ENCODE results near the gene PLCD4.

PLCD4 gene

DNA sequence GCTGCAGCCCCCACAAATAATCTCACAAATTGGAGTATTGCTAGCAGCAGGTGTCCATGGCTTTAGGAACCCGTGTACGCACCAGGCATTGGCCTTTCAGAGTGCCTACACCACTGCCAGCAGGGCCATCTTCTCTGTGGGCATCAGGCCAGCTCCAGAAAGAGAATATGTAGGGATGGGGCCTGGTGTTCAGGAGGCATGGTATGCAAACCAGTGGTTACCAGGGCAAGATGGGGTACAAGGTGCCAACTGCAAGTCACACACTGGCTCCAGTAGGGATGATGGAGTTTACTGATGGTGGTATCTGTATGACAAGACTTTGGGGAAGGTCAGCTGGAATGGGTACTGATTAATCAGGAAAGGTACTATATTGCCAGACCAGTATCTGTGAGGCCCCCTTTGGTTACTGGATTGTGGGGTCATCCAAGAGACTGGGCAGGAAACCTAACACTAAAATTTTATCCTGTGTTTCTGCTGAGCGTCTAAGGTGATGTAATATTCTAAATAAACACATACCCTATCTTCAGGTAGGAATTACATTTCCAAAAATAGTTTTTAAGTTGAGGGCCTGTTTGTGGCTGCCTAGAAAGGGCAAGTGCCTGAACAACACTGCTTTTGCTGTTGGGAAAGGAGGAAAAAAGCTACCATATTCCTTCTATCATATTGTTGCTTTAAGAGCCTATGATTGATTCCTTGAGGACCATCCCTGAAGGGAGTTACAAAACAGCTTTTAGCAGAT lies 30.0 kb upstream of the PLCD4 start:
- H3K4me3 ChIP-seq (ENCODE audit: low read depth, low read length) = no peak overlapping the region
- DNase-seq (ENCODE audit: low read depth, low spot score) = no peak
- in situ Hi-C loops (cut with HindIII; ENCODE audit: low sequenced_read_pairs) = no loop called here
- TF ChIP-seq, protein P1, sequence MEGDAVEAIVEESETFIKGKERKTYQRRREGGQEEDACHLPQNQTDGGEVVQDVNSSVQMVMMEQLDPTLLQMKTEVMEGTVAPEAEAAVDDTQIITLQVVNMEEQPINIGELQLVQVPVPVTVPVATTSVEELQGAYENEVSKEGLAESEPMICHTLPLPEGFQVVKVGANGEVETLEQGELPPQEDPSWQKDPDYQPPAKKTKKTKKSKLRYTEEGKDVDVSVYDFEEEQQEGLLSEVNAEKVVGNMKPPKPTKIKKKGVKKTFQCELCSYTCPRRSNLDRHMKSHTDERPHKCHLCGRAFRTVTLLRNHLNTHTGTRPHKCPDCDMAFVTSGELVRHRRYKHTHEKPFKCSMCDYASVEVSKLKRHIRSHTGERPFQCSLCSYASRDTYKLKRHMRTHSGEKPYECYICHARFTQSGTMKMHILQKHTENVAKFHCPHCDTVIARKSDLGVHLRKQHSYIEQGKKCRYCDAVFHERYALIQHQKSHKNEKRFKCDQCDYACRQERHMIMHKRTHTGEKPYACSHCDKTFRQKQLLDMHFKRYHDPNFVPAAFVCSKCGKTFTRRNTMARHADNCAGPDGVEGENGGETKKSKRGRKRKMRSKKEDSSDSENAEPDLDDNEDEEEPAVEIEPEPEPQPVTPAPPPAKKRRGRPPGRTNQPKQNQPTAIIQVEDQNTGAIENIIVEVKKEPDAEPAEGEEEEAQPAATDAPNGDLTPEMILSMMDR (IDR thresholded peaks at IDR 0.05; ENCODE audit: low read depth, low read length) = no peak

DNA sequence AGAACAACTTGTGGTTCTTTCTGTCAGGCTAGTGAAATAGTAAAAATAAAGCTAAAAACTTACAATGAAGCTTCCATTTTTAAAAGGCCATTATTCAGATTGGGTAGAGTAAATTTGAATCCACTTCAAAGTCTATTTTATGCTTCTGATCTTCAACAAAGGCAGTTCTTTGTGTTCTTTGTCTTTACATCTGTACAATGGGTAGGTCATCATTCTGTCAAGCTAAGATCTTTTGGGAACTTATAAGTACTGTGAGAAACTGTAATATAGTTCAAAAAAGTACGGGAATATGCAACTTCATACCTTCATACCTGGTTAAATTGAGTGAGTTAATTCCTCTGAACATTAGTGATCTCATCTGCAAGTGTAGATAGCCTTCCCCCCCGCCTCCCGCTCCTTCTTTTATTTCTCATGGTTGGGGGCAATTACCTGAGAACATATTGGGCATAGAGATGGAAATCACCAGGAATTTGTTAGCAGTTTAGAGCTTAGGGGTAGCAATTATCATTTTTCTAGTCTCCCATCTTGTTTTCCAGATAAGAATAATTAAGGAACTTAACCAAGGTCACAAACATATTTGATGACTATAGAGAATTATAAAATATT lies 29.3 kb upstream of the PLCD4 start:
- in situ Hi-C loops (cut with HindIII; ENCODE audit: low sequenced_read_pairs) = no loop called here
- DNase-seq (ENCODE audit: low read depth, low spot score) = no peak
- TF ChIP-seq, protein P1 (IDR thresholded peaks at IDR 0.05; ENCODE audit: low read depth, low read length) = no peak
- no peak overlapping the region for H3K4me3 ChIP-seq (ENCODE audit: low read depth, low read length)

DNA sequence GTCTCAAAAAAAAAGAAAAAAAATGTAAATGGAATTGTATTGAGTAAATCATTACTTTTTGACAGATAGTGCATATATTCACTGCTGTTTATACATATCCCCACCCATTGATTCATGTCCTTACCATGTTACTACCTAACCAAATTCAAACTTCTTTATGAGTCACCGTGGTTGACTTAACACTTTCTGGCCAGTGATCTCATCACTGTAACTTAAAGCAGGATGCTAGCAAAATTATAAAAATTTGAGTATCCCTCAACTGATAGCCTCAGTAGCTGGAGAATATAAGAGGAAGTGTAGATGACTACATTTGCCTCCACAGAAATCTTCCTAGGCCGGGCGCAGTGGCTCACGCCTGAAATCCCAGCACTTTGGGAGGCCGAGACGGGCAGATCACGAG lies 25.6 kb upstream of the PLCD4 start:
- DNase-seq (ENCODE audit: low read depth, low spot score) = peak; percentile 79
- TF ChIP-seq, protein P1 (IDR thresholded peaks at IDR 0.05; ENCODE audit: low read depth, low read length) = no peak
- H3K4me3 ChIP-seq (ENCODE audit: low read depth, low read length) = no peak overlapping the region
- in situ Hi-C loops (cut with HindIII; ENCODE audit: low sequenced_read_pairs) = no loop called here

DNA sequence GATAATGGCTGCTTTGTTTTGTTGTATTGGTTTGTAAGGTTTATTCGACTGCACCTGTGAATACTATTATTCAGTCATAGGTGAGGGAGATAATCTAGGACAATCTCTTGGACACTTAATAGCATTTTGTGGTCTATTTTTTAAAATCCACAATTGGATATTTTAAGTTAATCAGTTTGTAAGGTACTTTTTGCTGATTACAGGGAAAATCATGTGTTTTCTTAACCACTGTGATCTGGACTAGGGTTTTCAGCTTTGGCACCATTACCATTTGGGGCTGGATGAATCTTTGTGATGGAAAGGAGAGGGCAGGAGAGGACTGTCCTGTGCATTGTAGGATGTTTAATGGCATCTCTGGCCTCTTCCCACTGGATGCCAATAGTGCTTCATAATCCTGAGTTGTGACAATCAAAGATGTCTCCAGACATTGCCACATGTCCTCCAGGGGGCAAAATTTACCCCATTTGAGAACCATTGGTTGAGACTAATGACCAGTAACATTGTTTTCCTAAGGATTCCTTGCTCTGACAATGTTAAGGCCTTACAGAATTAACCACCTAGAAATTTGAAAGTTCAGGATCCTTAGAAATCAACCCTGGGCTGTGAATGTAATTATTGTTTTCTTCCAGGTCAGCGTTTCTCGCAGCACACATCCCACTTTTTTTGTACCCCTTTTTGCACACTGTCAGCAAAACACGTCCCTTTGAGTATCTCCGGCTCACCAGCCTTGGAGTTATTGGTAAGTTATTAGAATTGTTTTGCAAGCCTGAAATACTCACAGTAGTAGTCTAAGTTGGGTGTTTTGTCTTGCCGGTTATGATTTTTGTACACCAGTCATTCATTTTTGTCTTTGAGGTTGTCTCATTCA lies 23.5 kb upstream of the PLCD4 start:
- TF ChIP-seq, protein P1 (IDR thresholded peaks at IDR 0.05; ENCODE audit: low read depth, low read length) = no peak
- no peak for DNase-seq (ENCODE audit: low read depth, low spot score)
- in situ Hi-C loops (cut with HindIII; ENCODE audit: low sequenced_read_pairs) = no loop called here
- no peak overlapping the region for H3K4me3 ChIP-seq (ENCODE audit: low read depth, low read length)

DNA sequence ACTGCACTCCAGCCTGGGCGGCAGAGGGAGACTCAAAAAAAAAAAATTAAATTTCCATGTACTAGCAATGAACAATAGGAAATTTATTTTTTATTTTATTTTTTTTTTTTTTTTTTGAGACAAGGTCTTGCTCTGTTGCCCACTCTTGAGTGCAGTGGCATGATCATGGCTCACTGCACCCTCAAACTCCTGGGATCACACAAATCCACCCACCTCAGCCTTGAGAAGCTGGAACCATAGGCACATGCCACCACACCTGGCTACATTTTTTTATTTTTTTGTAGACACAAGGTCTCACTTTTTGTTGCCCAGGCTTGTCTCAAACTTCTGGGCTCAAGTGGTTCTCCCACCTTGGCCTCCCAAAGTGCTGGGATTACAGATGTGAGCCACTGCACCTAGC lies 22.2 kb upstream of the PLCD4 start:
- in situ Hi-C loops (cut with HindIII; ENCODE audit: low sequenced_read_pairs) = no loop called here
- TF ChIP-seq, protein P1 (IDR thresholded peaks at IDR 0.05; ENCODE audit: low read depth, low read length) = no peak
- H3K4me3 ChIP-seq (ENCODE audit: low read depth, low read length) = no peak overlapping the region
- DNase-seq (ENCODE audit: low read depth, low spot score) = no peak

DNA sequence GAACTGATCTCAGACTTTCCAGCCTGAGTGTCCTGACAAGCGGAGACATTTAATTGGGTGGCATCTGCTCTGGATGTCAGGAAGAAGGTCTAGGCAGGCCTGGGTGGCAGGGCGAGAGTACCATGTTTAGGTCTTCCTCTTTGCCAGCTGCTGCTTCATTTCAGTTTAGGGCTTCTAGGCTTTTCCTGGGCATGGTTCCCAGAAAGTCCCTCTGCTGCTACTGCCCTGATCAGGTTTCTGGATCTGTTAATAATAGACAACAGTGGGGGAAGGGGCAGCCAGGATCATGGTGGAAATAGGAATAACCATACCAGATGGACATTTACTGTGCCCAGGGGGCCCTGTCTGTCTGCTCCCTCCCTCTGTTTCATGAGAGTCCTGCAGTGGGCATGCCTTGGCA lies 2.3 kb upstream of the PLCD4 start:
- TF ChIP-seq, protein P1 (IDR thresholded peaks at IDR 0.05; ENCODE audit: low read depth, low read length) = no peak
- DNase-seq (ENCODE audit: low read depth, low spot score) = peak; percentile 64
- no peak overlapping the region for H3K4me3 ChIP-seq (ENCODE audit: low read depth, low read length)
- in situ Hi-C loops (cut with HindIII; ENCODE audit: low sequenced_read_pairs) = no loop called here

Data from astrocyte of the spinal cord (primary cell).